ENCODE measurements around the gene PLEKHH3.

PLEKHH3 gene

GRCh38 chr17:42653179-42654124 lies 23.3 kb downstream of the PLEKHH3 start:
- Histone ChIP-seq H3K27me3 (no peaks in the 10 kb centered on the region), H3K4me3 (peak overlapping the region; percentile 43 to 46), H3K36me3 (no peaks in the 10 kb centered on the region), H3K9me3 (no peaks in the 10 kb centered on the region), H3K27ac (peak overlapping the region; percentile 80 to 86), H3K4me1 (peaks cover 0 to 14% (median 6%) of the 10 kb centered on the region in 4 donors)
- peak; percentile 61 to 89 for DNase-seq
- TF ChIP-seq CTCF (IDR thresholded peaks at IDR 0.05), result no peak
- intact Hi-C loops (cut with DNase I; ENCODE audit: low total_unique reads), result loop anchor here (5.0 kb wide), 1 partner anchor 46 kb away; the partner anchor contains the start of genes RETREG3 and TUBG1

GRCh38 chr17:42651392-42651791 lies 25.4 kb downstream of the PLEKHH3 start:
- TF ChIP-seq CTCF (IDR thresholded peaks at IDR 0.05), result no peak

GRCh38 chr17:42647778-42648177 lies 29.0 kb downstream of the PLEKHH3 start:
- intact Hi-C loops (cut with DNase I; ENCODE audit: low total_unique reads), result no loop called here
- Histone ChIP-seq H3K9me3 (no peaks in the 10 kb centered on the region), H3K27ac (no peak overlapping the region), H3K4me3 (no peak overlapping the region), H3K36me3 (no peaks in the 10 kb centered on the region), H3K4me1 (no peaks in the 10 kb centered on the region), H3K27me3 (no peaks in the 10 kb centered on the region)
- no peak for DNase-seq
- no peak for TF ChIP-seq CTCF (IDR thresholded peaks at IDR 0.05)

More at GRCh38 chr17:42651392-42651791, 25.4 kb downstream of the PLEKHH3 start:
- no peak overlapping the region for H3K4me3 ChIP-seq
- no peaks in the 10 kb centered on the region for H3K9me3 ChIP-seq
- no peak overlapping the region for H3K27ac ChIP-seq
- peaks cover 0 to 14% (median 6%) of the 10 kb centered on the region in 4 donors for H3K4me1 ChIP-seq
- intact Hi-C loops (cut with DNase I; ENCODE audit: low total_unique reads), result loop anchor here (5.0 kb wide), 1 partner anchor 44 kb away; the partner anchor contains the start of genes RETREG3 and TUBG1
- no peaks in the 10 kb centered on the region for H3K27me3 ChIP-seq
- DNase-seq, result no peak
- no peaks in the 10 kb centered on the region for H3K36me3 ChIP-seq

GRCh38 chr17:42642336-42642735 lies 34.5 kb downstream of the PLEKHH3 start:
- TF ChIP-seq CTCF (IDR thresholded peaks at IDR 0.05), result no peak
- Histone ChIP-seq H3K27ac (no peak overlapping the region), H3K4me3 (no peak overlapping the region), H3K36me3 (no peaks in the 10 kb centered on the region), H3K4me1 (no peaks in the 10 kb centered on the region), H3K9me3 (no peaks in the 10 kb centered on the region), H3K27me3 (no peaks in the 10 kb centered on the region)
- intact Hi-C loops (cut with DNase I; ENCODE audit: low total_unique reads), result no loop called here
- DNase-seq, result no peak

GRCh38 chr17:42640121-42640520 lies 36.7 kb downstream of the PLEKHH3 start:
- H3K27me3 ChIP-seq, result no peaks in the 10 kb centered on the region
- DNase-seq, result no peak
- no peak for TF ChIP-seq CTCF (IDR thresholded peaks at IDR 0.05)
- no peak overlapping the region for H3K27ac ChIP-seq
- H3K9me3 ChIP-seq, result no peaks in the 10 kb centered on the region
- H3K4me3 ChIP-seq, result no peak overlapping the region
- intact Hi-C loops (cut with DNase I; ENCODE audit: low total_unique reads), result no loop called here
- no peaks in the 10 kb centered on the region for H3K36me3 ChIP-seq
- H3K4me1 ChIP-seq, result no peaks in the 10 kb centered on the region
